Endothelial cell (in vitro differentiated cells): ENCODE data around the gene PCDHGA4. TPM values are rescaled to one million over a fixed set of nuclear protein-coding genes. Genes with fewer than 3 reads are reported as not detected.
"Not testable (repeated sequence)": the region's sequence is repeated elsewhere in the genome, so short reads cannot be mapped to it uniquely, and the experiment has no call there.

ENCODE experiments used
- DNase-seq: peaks from one replicate; pipeline ENCODE4 v3.0.0; 2021; ENCODE audit warnings: low spot score
- H3K27ac Mint-ChIP-seq: one replicate; pipeline ENCODE4 v1.8.0; 2021; ENCODE audit warnings: mixed read lengths, inconsistent platforms; ENCODE audit not compliant: unreplicated experiment
- H3K27me3 Mint-ChIP-seq: one replicate; pipeline ENCODE4 v1.8.0; 2021; ENCODE audit warnings: mild to moderate bottlenecking, moderate library complexity, mixed read lengths, inconsistent platforms; ENCODE audit not compliant: unreplicated experiment
- H3K36me3 Mint-ChIP-seq: one replicate; pipeline ENCODE4 v1.8.0; 2021; ENCODE audit warnings: mild to moderate bottlenecking, low read depth, mixed read lengths, inconsistent platforms; ENCODE audit not compliant: unreplicated experiment
- H3K4me1 Mint-ChIP-seq: one replicate; pipeline ENCODE4 v1.8.0; 2021; ENCODE audit warnings: mild to moderate bottlenecking, mixed read lengths, inconsistent platforms; ENCODE audit not compliant: unreplicated experiment
- H3K4me3 Mint-ChIP-seq: one replicate; pipeline ENCODE4 v1.8.0; 2021; ENCODE audit warnings: mild to moderate bottlenecking, mixed read lengths, inconsistent platforms; ENCODE audit not compliant: unreplicated experiment
- H3K9me3 Mint-ChIP-seq: one replicate; pipeline ENCODE4 v1.8.0; 2021; ENCODE audit warnings: mixed read lengths, inconsistent platforms; ENCODE audit not compliant: unreplicated experiment
- CTCF ChIP-seq: fragments of 200-600 bp; sonication (generic); IDR thresholded peaks from one replicate; pipeline ENCODE4 v1.5.0; 2021; ENCODE audit warnings: antibody characterized with exemption; ENCODE audit not compliant: unreplicated experiment
- total RNA-seq: library from RNA; stranded (reverse); fragmentation: NEBNext Ultra II Directional; extraction: Animal tissue kit (Norgen Biotek cat#: 25700); gene quantifications from one replicate; pipeline ENCODE4 v1.2.1, GENCODE V29; 2021; ENCODE audit not compliant: unreplicated experiment

The PCDHGA4 gene
- total RNA-seq, 1 donor from 2014 or later, result 2.0 TPM

DNA sequence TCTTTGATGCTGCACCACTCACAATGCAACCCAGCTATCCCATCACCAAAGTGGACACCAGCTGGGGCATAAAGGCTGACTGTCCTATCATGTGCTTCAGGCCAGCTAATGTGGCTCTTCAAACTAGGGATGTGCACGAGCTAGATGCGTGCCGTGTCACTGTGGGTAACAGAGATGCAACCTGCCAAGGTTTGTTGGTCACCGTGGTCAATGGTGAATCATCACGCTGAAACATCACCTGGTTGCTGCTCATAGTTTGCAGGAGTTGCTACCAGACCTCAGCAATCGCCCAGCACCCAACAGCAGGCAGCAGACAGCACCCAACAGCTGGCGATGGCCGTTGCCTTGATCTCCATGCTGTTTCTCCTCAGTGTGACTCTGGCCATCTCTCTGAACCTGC is 26.6 kb upstream of the PCDHGA4 start:
- DNase-seq, result no peak
- H3K36me3 Mint-ChIP-seq, result peaks cover 28% of the 10 kb centered on the region
- TF ChIP-seq CTCF, result no peak
- no peak overlapping the region for H3K4me3 Mint-ChIP-seq
- no peak overlapping the region for H3K27ac Mint-ChIP-seq
- peaks cover 8% of the 10 kb centered on the region for H3K27me3 Mint-ChIP-seq
- H3K9me3 Mint-ChIP-seq, result peaks cover 6% of the 10 kb centered on the region
- H3K4me1 Mint-ChIP-seq, result no peaks in the 10 kb centered on the region

DNA sequence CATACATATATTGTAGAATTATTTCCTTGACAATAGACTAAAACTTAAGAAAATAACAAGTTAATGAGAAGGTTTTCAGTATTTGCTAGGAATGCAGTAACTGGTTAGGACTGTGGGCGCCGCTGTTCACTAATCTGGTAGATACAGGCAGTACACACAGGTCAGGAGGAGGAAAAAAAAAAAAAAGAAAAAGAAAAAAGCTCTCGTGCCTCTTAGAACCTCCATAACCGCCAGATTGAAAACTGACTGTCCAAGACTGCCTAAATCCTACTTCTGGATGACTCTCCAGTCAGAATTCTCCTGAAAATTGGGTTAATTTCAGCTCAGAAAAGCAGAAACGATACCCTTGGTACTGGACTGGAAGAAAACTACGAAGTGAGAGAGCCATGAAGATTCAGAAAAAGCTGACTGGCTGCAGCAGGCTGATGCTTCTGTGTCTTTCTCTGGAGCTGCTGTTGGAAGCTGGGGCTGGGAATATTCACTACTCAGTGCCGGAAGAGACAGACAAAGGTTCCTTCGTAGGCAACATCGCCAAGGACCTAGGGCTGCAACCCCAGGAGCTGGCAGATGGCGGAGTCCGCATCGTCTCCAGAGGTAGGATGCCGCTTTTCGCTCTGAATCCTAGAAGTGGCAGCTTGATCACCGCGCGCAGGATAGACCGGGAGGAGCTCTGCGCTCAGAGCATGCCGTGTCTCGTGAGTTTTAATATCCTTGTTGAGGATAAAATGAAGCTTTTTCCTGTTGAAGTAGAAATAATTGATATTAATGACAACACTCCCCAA is 24.3 kb upstream of the PCDHGA4 start, which contains the start of gene PCDHGA1:
TSS of gene PCDHGA1 (plus strand) at position 216 of the 782 bp plus-strand sequence.
- peak; percentile 37 for TF ChIP-seq CTCF
- Mint-ChIP-seq H3K4me3 (peak within 1 kb of the TSS; percentile 51), H3K9me3 (peaks cover 10% of the 10 kb centered on the region), H3K4me1 (no peaks in the 10 kb centered on the region), H3K27me3 (peaks cover 9% of the 10 kb centered on the region), H3K27ac (no peak within 1 kb of the TSS), H3K36me3 (peaks cover 31% of the 10 kb centered on the region)
- DNase-seq, result peak; percentile 25

GRCh38 chr5:141332571-141332970 is 22.2 kb upstream of the PCDHGA4 start:
- not testable (repeated sequence) for H3K4me3 Mint-ChIP-seq
- H3K9me3 Mint-ChIP-seq, result peaks cover 10% of the 10 kb centered on the region

DNA sequence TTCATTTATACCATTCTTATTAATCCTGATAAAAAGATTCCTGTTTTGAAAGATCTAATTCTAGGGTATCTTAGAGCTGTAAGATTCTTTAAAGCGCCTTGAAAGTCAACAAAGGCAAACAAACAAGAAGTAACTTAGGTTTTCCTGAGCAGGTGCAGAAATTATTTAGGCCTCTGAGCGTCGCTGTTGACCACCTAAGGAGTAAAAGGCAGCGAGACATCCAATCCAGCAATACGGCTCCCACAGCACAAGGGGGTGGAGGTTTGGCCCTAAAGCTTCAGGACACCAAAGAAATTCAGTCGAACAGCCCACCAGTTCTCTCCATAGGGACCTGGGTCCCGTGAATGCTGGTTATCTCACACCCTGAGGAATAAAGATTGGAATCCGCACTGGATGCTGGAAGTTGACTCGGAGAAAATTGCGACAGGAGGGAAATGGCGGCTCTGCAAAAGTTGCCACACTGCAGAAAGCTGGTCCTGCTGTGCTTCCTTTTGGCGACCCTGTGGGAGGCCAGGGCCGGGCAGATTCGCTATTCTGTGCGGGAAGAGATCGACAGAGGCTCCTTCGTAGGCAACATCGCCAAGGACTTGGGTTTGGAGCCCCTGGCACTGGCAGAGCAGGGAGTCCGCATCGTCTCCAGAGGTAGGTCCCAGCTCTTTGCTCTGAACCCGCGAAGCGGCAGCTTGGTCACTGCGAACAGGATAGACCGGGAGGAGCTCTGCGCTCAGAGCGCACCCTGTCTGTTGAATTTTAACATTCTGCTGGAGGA is 16.1 kb upstream of the PCDHGA4 start, which contains the start of gene PCDHGA2:
TSS of gene PCDHGA2 (plus strand) at position 223 of the 769 bp plus-strand sequence.
- H3K27ac Mint-ChIP-seq, result no peak within 1 kb of the TSS
- no peak for DNase-seq

More at GRCh38 chr5:141332571-141332970, 22.2 kb upstream of the PCDHGA4 start:
- H3K27me3 Mint-ChIP-seq, H3K27ac Mint-ChIP-seq, H3K4me1 Mint-ChIP-seq, DNase-seq: not testable (repeated sequence)
- peaks cover 21% of the 10 kb centered on the region for H3K36me3 Mint-ChIP-seq

DNA sequence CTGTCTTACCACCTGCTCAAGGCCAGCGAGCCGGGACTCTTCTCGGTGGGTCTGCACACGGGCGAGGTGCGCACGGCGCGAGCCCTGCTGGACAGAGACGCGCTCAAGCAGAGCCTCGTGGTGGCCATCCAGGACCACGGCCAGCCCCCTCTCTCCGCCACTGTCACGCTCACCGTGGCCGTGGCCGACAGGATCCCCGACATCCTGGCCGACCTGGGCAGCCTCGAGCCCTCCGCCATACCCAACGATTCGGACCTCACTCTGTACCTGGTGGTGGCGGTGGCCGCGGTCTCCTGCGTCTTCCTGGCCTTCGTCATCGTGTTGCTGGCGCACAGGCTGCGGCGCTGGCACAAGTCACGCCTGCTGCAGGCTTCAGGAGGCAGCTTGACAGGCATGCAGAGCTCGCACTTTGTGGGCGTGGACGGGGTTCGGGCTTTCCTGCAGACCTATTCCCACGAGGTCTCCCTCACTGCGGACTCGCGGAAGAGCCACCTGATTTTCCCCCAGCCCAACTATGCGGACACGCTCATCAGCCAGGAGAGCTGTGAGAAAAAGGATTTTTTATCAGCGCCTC is 14.0 kb upstream of the PCDHGA4 start:
- not testable (repeated sequence) for H3K4me1 Mint-ChIP-seq, H3K4me3 Mint-ChIP-seq, H3K27ac Mint-ChIP-seq, H3K27me3 Mint-ChIP-seq, DNase-seq
- Mint-ChIP-seq H3K36me3 (peaks cover 35% of the 10 kb centered on the region), H3K9me3 (peaks cover 38% of the 10 kb centered on the region)

More for the DNA sequence above, 16.1 kb upstream of the PCDHGA4 start, which contains the start of gene PCDHGA2:
- Mint-ChIP-seq H3K27me3 (peaks cover 4% of the 10 kb centered on the region), H3K36me3 (peaks cover 22% of the 10 kb centered on the region), H3K4me1 (no peaks in the 10 kb centered on the region), H3K9me3 (peaks cover 30% of the 10 kb centered on the region), H3K4me3 (no peak within 1 kb of the TSS)
- no peak for TF ChIP-seq CTCF
